ENCODE results near the gene IRAK3.

IRAK3 gene

GRCh38 chr12:66270613-66271012 is 81.6 kb downstream of the IRAK3 start:
- no peak overlapping the region for H3K4me3 Mint-ChIP-seq
- no peaks in the 10 kb centered on the region for H3K4me1 Mint-ChIP-seq (ENCODE audit: low read depth)
- no peaks in the 10 kb centered on the region for H3K36me3 Mint-ChIP-seq (ENCODE audit: low read depth)
- H3K27ac Mint-ChIP-seq = no peak overlapping the region
- H3K27me3 Mint-ChIP-seq = no peaks in the 10 kb centered on the region
- intact Hi-C loops (cut with micrococcal nuclease) = loop anchor here (2.0 to 10.0 kb wide), 2 partner anchors 136 to 424 kb away; no protein-coding TSS in a partner anchor
- H3K9me3 Mint-ChIP-seq = no peaks in the 10 kb centered on the region

- H3K27me3 Mint-ChIP-seq = no peaks in the 10 kb centered on the region
- no peak overlapping the region for H3K27ac Mint-ChIP-seq
- intact Hi-C loops (cut with micrococcal nuclease) = loop anchor here (10.0 kb wide), 1 partner anchor 422 kb away; no protein-coding TSS in a partner anchor
Observed at GRCh38 chr12:66272650-66273049, 83.6 kb downstream of the IRAK3 start.

GRCh38 chr12:66273147-66273546 is 84.1 kb downstream of the IRAK3 start:
- H3K27ac Mint-ChIP-seq = no peak overlapping the region
- intact Hi-C loops (cut with micrococcal nuclease) = loop anchor here (10.0 kb wide), 1 partner anchor 422 kb away; no protein-coding TSS in a partner anchor

More at GRCh38 chr12:66272650-66273049, 83.6 kb downstream of the IRAK3 start:
- no peaks in the 10 kb centered on the region for H3K9me3 Mint-ChIP-seq
- no peaks in the 10 kb centered on the region for H3K4me1 Mint-ChIP-seq (ENCODE audit: low read depth)
- H3K36me3 Mint-ChIP-seq (ENCODE audit: low read depth) = no peaks in the 10 kb centered on the region
- H3K4me3 Mint-ChIP-seq = no peak overlapping the region

GRCh38 chr12:66275040-66275439 is 86.0 kb downstream of the IRAK3 start:
- Mint-ChIP-seq H3K27me3 (no peaks in the 10 kb centered on the region), H3K4me1 (ENCODE audit: low read depth) (peaks cover 15% of the 10 kb centered on the region), H3K36me3 (ENCODE audit: low read depth) (no peaks in the 10 kb centered on the region), H3K4me3 (no peak overlapping the region), H3K27ac (no peak overlapping the region), H3K9me3 (no peaks in the 10 kb centered on the region)
- intact Hi-C loops (cut with micrococcal nuclease) = loop anchor here (10.0 kb wide), 1 partner anchor 420 kb away; no protein-coding TSS in a partner anchor

More at GRCh38 chr12:66273147-66273546, 84.1 kb downstream of the IRAK3 start:
- Mint-ChIP-seq H3K27me3 (no peaks in the 10 kb centered on the region), H3K9me3 (no peaks in the 10 kb centered on the region), H3K36me3 (ENCODE audit: low read depth) (no peaks in the 10 kb centered on the region), H3K4me3 (no peak overlapping the region), H3K4me1 (ENCODE audit: low read depth) (no peaks in the 10 kb centered on the region)

- H3K27me3 Mint-ChIP-seq = no peaks in the 10 kb centered on the region
- no peak overlapping the region for H3K4me3 Mint-ChIP-seq
- H3K9me3 Mint-ChIP-seq = peaks cover 11% of the 10 kb centered on the region
- intact Hi-C loops (cut with micrococcal nuclease) = loop anchor here (2.0 to 10.0 kb wide), 2 partner anchors 130 to 416 kb away; no protein-coding TSS in a partner anchor
- peaks cover 32% of the 10 kb centered on the region for H3K4me1 Mint-ChIP-seq (ENCODE audit: low read depth)
- no peaks in the 10 kb centered on the region for H3K36me3 Mint-ChIP-seq (ENCODE audit: low read depth)
- H3K27ac Mint-ChIP-seq = peak overlapping the region; percentile 58
Observed at GRCh38 chr12:66279123-66279712, 90.2 kb downstream of the IRAK3 start.

GRCh38 chr12:66280561-66280960 is 91.5 kb downstream of the IRAK3 start:
- Mint-ChIP-seq H3K27ac (peak overlapping the region; percentile 69), H3K9me3 (peaks cover 11% of the 10 kb centered on the region), H3K4me3 (no peak overlapping the region), H3K27me3 (no peaks in the 10 kb centered on the region), H3K4me1 (ENCODE audit: low read depth) (peaks cover 32% of the 10 kb centered on the region), H3K36me3 (ENCODE audit: low read depth) (no peaks in the 10 kb centered on the region)
- intact Hi-C loops (cut with micrococcal nuclease) = no loop called here

GRCh38 chr12:66282244-66282643 is 93.2 kb downstream of the IRAK3 start:
- Mint-ChIP-seq H3K27me3 (no peaks in the 10 kb centered on the region), H3K27ac (peak overlapping the region; percentile 11), H3K36me3 (ENCODE audit: low read depth) (no peaks in the 10 kb centered on the region), H3K9me3 (peaks cover 11% of the 10 kb centered on the region), H3K4me3 (no peak overlapping the region), H3K4me1 (ENCODE audit: low read depth) (peaks cover 39% of the 10 kb centered on the region)
- intact Hi-C loops (cut with micrococcal nuclease) = no loop called here

GRCh38 chr12:66287275-66287674 is 98.3 kb downstream of the IRAK3 start:
- Mint-ChIP-seq H3K4me1 (ENCODE audit: low read depth) (peaks cover 12% of the 10 kb centered on the region), H3K9me3 (no peaks in the 10 kb centered on the region), H3K27me3 (no peaks in the 10 kb centered on the region), H3K4me3 (no peak overlapping the region), H3K27ac (no peak overlapping the region), H3K36me3 (ENCODE audit: low read depth) (no peaks in the 10 kb centered on the region)
- intact Hi-C loops (cut with micrococcal nuclease) = no loop called here

GRCh38 chr12:66288121-66288520 is 99.1 kb downstream of the IRAK3 start:
- peaks cover 10% of the 10 kb centered on the region for H3K4me1 Mint-ChIP-seq (ENCODE audit: low read depth)
- H3K36me3 Mint-ChIP-seq (ENCODE audit: low read depth) = no peaks in the 10 kb centered on the region
- H3K4me3 Mint-ChIP-seq = no peak overlapping the region
- intact Hi-C loops (cut with micrococcal nuclease) = no loop called here
- no peaks in the 10 kb centered on the region for H3K9me3 Mint-ChIP-seq
- no peaks in the 10 kb centered on the region for H3K27me3 Mint-ChIP-seq
- no peak overlapping the region for H3K27ac Mint-ChIP-seq

GRCh38 chr12:66289485-66289884 is 100.5 kb downstream of the IRAK3 start:
- Mint-ChIP-seq H3K4me3 (no peak overlapping the region), H3K27me3 (no peaks in the 10 kb centered on the region), H3K27ac (no peak overlapping the region), H3K36me3 (ENCODE audit: low read depth) (no peaks in the 10 kb centered on the region), H3K9me3 (no peaks in the 10 kb centered on the region), H3K4me1 (ENCODE audit: low read depth) (peaks cover 6% of the 10 kb centered on the region)
- intact Hi-C loops (cut with micrococcal nuclease) = no loop called here

GRCh38 chr12:66290716-66291200 is 101.7 kb downstream of the IRAK3 start:
- no peaks in the 10 kb centered on the region for H3K9me3 Mint-ChIP-seq
- intact Hi-C loops (cut with micrococcal nuclease) = no loop called here
- H3K36me3 Mint-ChIP-seq (ENCODE audit: low read depth) = no peaks in the 10 kb centered on the region
- H3K27ac Mint-ChIP-seq = no peak overlapping the region
- H3K4me1 Mint-ChIP-seq (ENCODE audit: low read depth) = peaks cover 6% of the 10 kb centered on the region
- H3K4me3 Mint-ChIP-seq = no peak overlapping the region
- no peaks in the 10 kb centered on the region for H3K27me3 Mint-ChIP-seq

- Mint-ChIP-seq H3K9me3 (no peaks in the 10 kb centered on the region), H3K4me3 (no peak overlapping the region), H3K27me3 (no peaks in the 10 kb centered on the region), H3K27ac (no peak overlapping the region), H3K4me1 (ENCODE audit: low read depth) (peaks cover 7% of the 10 kb centered on the region), H3K36me3 (ENCODE audit: low read depth) (no peaks in the 10 kb centered on the region)
- intact Hi-C loops (cut with micrococcal nuclease) = no loop called here
Observed at GRCh38 chr12:66296176-66296683, 107.2 kb downstream of the IRAK3 start.

GRCh38 chr12:66297080-66297479 is 108.1 kb downstream of the IRAK3 start:
- peaks cover 10% of the 10 kb centered on the region for H3K4me1 Mint-ChIP-seq (ENCODE audit: low read depth)
- peaks cover 3% of the 10 kb centered on the region for H3K36me3 Mint-ChIP-seq (ENCODE audit: low read depth)
- no peak overlapping the region for H3K27ac Mint-ChIP-seq
- no peaks in the 10 kb centered on the region for H3K9me3 Mint-ChIP-seq
- H3K4me3 Mint-ChIP-seq = no peak overlapping the region
- intact Hi-C loops (cut with micrococcal nuclease) = no loop called here
- no peaks in the 10 kb centered on the region for H3K27me3 Mint-ChIP-seq

- Mint-ChIP-seq H3K9me3 (no peaks in the 10 kb centered on the region), H3K4me1 (ENCODE audit: low read depth) (peaks cover 11% of the 10 kb centered on the region), H3K4me3 (no peak overlapping the region), H3K36me3 (ENCODE audit: low read depth) (peaks cover 10% of the 10 kb centered on the region), H3K27ac (no peak overlapping the region), H3K27me3 (no peaks in the 10 kb centered on the region)
- intact Hi-C loops (cut with micrococcal nuclease) = no loop called here
Observed at GRCh38 chr12:66297923-66298322, 108.9 kb downstream of the IRAK3 start.
